H1 (cell line): ENCODE data around the gene C6orf136. TPM values are rescaled to one million over a fixed set of nuclear protein-coding genes. Genes with fewer than 3 reads are reported as not detected.

ENCODE experiments used
- CTCF ChIA-PET: fragments of 300-600 bp; sonication (Branson Sonifier 250); formaldehyde crosslinking; loops from one replicate; lab custom pipeline; 2021; ENCODE audit not compliant: partially characterized antibody; lab: Charles Lee
- POLR2A ChIA-PET: fragments of 300-600 bp; sonication (Branson Sonifier 250); formaldehyde crosslinking; loops from one replicate; lab custom pipeline; 2021; ENCODE audit warnings: inconsistent platforms; ENCODE audit not compliant: partially characterized antibody; lab: Charles Lee
- DNase-seq, 2 experiments: peaks; one replicate each; pipeline versions ENCODE4 v3.0.0 to v3.0.0-alpha.2; 2010 to 2022; ENCODE audit warnings: low spot score in 2 of 2, low read depth in 1 of 2, mixed read lengths in 1 of 2
- FAIRE-seq: peaks from 2 replicates; lab custom pipeline; 2011; peaks lifted over from hg19 to GRCh38; lab: Jason Lieb, UNC
- H2AFZ ChIP-seq: 2 replicates; pipeline ENCODE4 v1.8.1; 2012; ENCODE audit warnings: low read length, inconsistent platforms
- H2AK5ac ChIP-seq: 2 replicates; pipeline ENCODE4 v1.6.1; 2013; ENCODE audit warnings: low read depth, low read length
- H2BK120ac ChIP-seq: replicated peaks from 2 replicates; pipeline ENCODE3; 2013; ENCODE audit warnings: low read depth, low read length, inconsistent platforms
- H2BK12ac ChIP-seq: 2 replicates; pipeline ENCODE4 v1.6.1; 2013; ENCODE audit warnings: low read depth, low read length
- H2BK15ac ChIP-seq: 2 replicates; pipeline ENCODE4 v1.6.1; 2013; ENCODE audit warnings: low read length
- H2BK20ac ChIP-seq: 2 replicates; pipeline ENCODE4 v1.6.1; 2013; ENCODE audit warnings: low read length
- H2BK5ac ChIP-seq: 2 replicates; pipeline ENCODE4 v1.6.1; 2013; ENCODE audit warnings: low read depth, low read length
- H3K14ac ChIP-seq: 2 replicates; pipeline ENCODE4 v1.6.1; 2013; ENCODE audit warnings: inconsistent platforms; ENCODE audit not compliant: insufficient read length
- H3K18ac ChIP-seq: 2 replicates; pipeline ENCODE4 v1.6.1; 2013; ENCODE audit warnings: low read length; ENCODE audit errors: extremely low read depth
- H3K23ac ChIP-seq: 2 replicates; pipeline ENCODE4 v1.6.1; 2013; ENCODE audit warnings: inconsistent platforms; ENCODE audit not compliant: insufficient read length
- H3K23me2 ChIP-seq: 2 replicates; pipeline ENCODE4 v1.6.1; 2013; ENCODE audit warnings: low read depth, low read length
- H3K27ac ChIP-seq: 2 replicates; pipeline ENCODE4 v1.6.1; 2011; ENCODE audit warnings: low read depth, low read length, inconsistent platforms
- H3K27me3 ChIP-seq, 4 experiments: replicated peaks in 1 of 4; 1 replicate in 1 of 4; 2 replicates in 3 of 4; pipeline versions ENCODE4 v1.6.1 to v1.8.1; 2011 to 2013; ENCODE audit warnings: low read length in 3 of 4, mild to moderate bottlenecking in 3 of 4, inconsistent platforms in 2 of 4, mixed read lengths in 2 of 4, moderate library complexity in 1 of 4; ENCODE audit not compliant: control insufficient read depth in 3 of 4, insufficient read depth in 3 of 4; ENCODE audit errors: extremely low read depth in 1 of 4
- H3K36me3 ChIP-seq, 4 experiments: 2 replicates each; pipeline versions ENCODE4 v1.6.1 to v1.8.1; 2011 to 2013; ENCODE audit warnings: mild to moderate bottlenecking in 4 of 4, low read length in 3 of 4, moderate library complexity in 2 of 4, control low read depth in 1 of 4, inconsistent platforms in 1 of 4; ENCODE audit not compliant: insufficient read depth in 4 of 4, control insufficient read depth in 2 of 4
- H3K4ac ChIP-seq: replicated peaks from 2 replicates; pipeline ENCODE3; 2013; ENCODE audit warnings: low read length, low read depth, mixed read lengths, inconsistent platforms; ENCODE audit not compliant: insufficient read length
- H3K4me1 ChIP-seq, 4 experiments: replicated peaks in 1 of 4; 1 replicate in 1 of 4; 2 replicates in 3 of 4; pipeline versions ENCODE4 v1.6.1 to v1.8.1; 2011 to 2013; ENCODE audit warnings: low read length in 3 of 4, inconsistent platforms in 2 of 4, mixed read lengths in 1 of 4; ENCODE audit not compliant: insufficient read depth in 4 of 4, control insufficient read depth in 3 of 4
- H3K4me2 ChIP-seq, 2 experiments: 2 replicates each; pipeline versions ENCODE4 v1.6.1 to v1.8.1; 2011 to 2013; ENCODE audit warnings: low read depth in 2 of 2, low read length in 2 of 2, control low read depth in 1 of 2, inconsistent platforms in 1 of 2, mild to moderate bottlenecking in 1 of 2; ENCODE audit not compliant: insufficient read depth in 1 of 2
- H3K4me3 ChIP-seq, 4 experiments: fragments of 200-600, 300-600 bp in 1 of 4; sonication (generic), shearing (Covaris generic), sonication (Bioruptor Twin) in 1 of 4; 2 replicates each; pipeline versions ENCODE4 v1.5.1 to v1.8.1; 2011 to 2016; ENCODE audit warnings: low read length in 4 of 4, low read depth in 3 of 4, control low read depth in 2 of 4, inconsistent platforms in 2 of 4, mild to moderate bottlenecking in 2 of 4, mixed read lengths in 1 of 4, moderate library complexity in 1 of 4; ENCODE audit not compliant: insufficient read depth in 2 of 4; ENCODE audit errors: extremely low read depth in 1 of 4
- H3K56ac ChIP-seq: replicated peaks from 2 replicates; pipeline ENCODE3; 2013; ENCODE audit warnings: low read depth, mild to moderate bottlenecking, mixed read lengths, low read length, inconsistent platforms; ENCODE audit not compliant: insufficient read length
- H3K79me1 ChIP-seq: 2 replicates; pipeline ENCODE4 v1.6.1; 2013; ENCODE audit warnings: low read depth, low read length, control low read depth
- H3K79me2 ChIP-seq, 2 experiments: 2 replicates each; pipeline versions ENCODE4 v1.6.1 to v1.8.1; 2012 to 2013; ENCODE audit warnings: low read length in 2 of 2, mild to moderate bottlenecking in 2 of 2, inconsistent platforms in 1 of 2; ENCODE audit not compliant: insufficient read depth in 2 of 2, control insufficient read depth in 1 of 2
- H3K9ac ChIP-seq, 4 experiments: replicated peaks in 1 of 4; 1 replicate in 1 of 4; 2 replicates in 3 of 4; pipeline versions ENCODE4 v1.6.1 to v1.8.1; 2011 to 2013; ENCODE audit warnings: low read depth in 3 of 4, low read length in 3 of 4, control low read depth in 2 of 4, mild to moderate bottlenecking in 2 of 4, moderate library complexity in 2 of 4, inconsistent platforms in 1 of 4; ENCODE audit errors: extremely low read depth in 1 of 4
- H3K9me3 ChIP-seq, 2 experiments: 2 replicates each; pipeline versions ENCODE4 v1.6.1 to v1.8.1; 2012 to 2013; ENCODE audit warnings: mild to moderate bottlenecking in 2 of 2, moderate library complexity in 2 of 2, control low read depth in 1 of 2, inconsistent platforms in 1 of 2, low read depth in 1 of 2, low read length in 1 of 2, mixed read lengths in 1 of 2; ENCODE audit not compliant: insufficient read depth in 2 of 2
- H4K20me1 ChIP-seq, 2 experiments: replicated peaks in 1 of 2; 2 replicates each; pipeline versions ENCODE3 to v1.8.1; 2011 to 2013; ENCODE audit warnings: inconsistent platforms in 2 of 2, low read length in 2 of 2, mild to moderate bottlenecking in 1 of 2; ENCODE audit not compliant: insufficient read depth in 2 of 2, control insufficient read depth in 1 of 2
- H4K5ac ChIP-seq: 2 replicates; pipeline ENCODE4 v1.6.1; 2013; ENCODE audit warnings: low read length, low read depth, mixed read lengths, inconsistent platforms; ENCODE audit not compliant: insufficient read length
- H4K8ac ChIP-seq: 2 replicates; pipeline ENCODE4 v1.8.0; 2013; ENCODE audit warnings: mild to moderate bottlenecking, moderate library complexity, low read length, inconsistent platforms; ENCODE audit not compliant: insufficient read depth; ENCODE audit errors: extremely low read depth
- H4K91ac ChIP-seq: replicated peaks from 2 replicates; pipeline ENCODE3; 2013; ENCODE audit warnings: low read length, mixed read lengths, inconsistent platforms; ENCODE audit not compliant: insufficient read length
- CBX5 ChIP-seq: fragments of 300-800, 300-1000 bp; sonication (generic); IDR thresholded peaks from 2 replicates; pipeline ENCODE4 v1.7.1; 2016; ENCODE audit warnings: antibody characterized with exemption, low read length, low read depth
- JUND ChIP-seq: IDR thresholded peaks from 2 replicates; pipeline ENCODE4 v1.6.1; 2011; ENCODE audit warnings: mild to moderate bottlenecking, improper control_type of control experiment, low read length
- POLR2A ChIP-seq, 2 experiments: IDR thresholded peaks; 1 replicate in 1 of 2; 2 replicates in 1 of 2; pipeline ENCODE4 v1.6.1; 2011; ENCODE audit warnings: low read depth in 2 of 2, low read length in 2 of 2, mild to moderate bottlenecking in 2 of 2; ENCODE audit errors: control extremely low read depth in 1 of 2
- POLR2AphosphoS5 ChIP-seq: IDR thresholded peaks from 2 replicates; pipeline ENCODE4 v1.6.1; 2011; ENCODE audit warnings: low read depth, low read length
- SRF ChIP-seq: IDR thresholded peaks from 2 replicates; pipeline ENCODE4 v1.6.1; 2011; ENCODE audit warnings: mild to moderate bottlenecking, low read depth, low read length, moderate library complexity
- TAF7 ChIP-seq: optimal IDR thresholded peaks from 2 replicates; pipeline ENCODE3; 2011; ENCODE audit warnings: low read depth, mild to moderate bottlenecking, inconsistent platforms, low read length, moderate library complexity, borderline replicate concordance
- TEAD4 ChIP-seq: IDR thresholded peaks from 2 replicates; pipeline ENCODE4 v1.6.1; 2012; ENCODE audit warnings: low read depth, low read length, inconsistent platforms, mixed read lengths
- WGBS, 2 experiments: shearing (Covaris generic) in 1 of 2; methylation state at CpG; one replicate each; pipeline versions ENCODE4 v1.1.6 to v1.1.7; 2013 to 2015; ENCODE audit warnings: low lambda C conversion rate in 2 of 2, mixed read lengths in 2 of 2, inconsistent platforms in 1 of 2, low coverage in 1 of 2, missing lambda C conversion rate in 1 of 2; ENCODE audit not compliant: insufficient replicate concordance in 2 of 2, insufficient coverage in 1 of 2, insufficient read length in 1 of 2; ENCODE audit errors: extremely low coverage in 1 of 2, missing lambda C conversion rate in 1 of 2; 5-methylcytosine and 5-hydroxymethylcytosine counted together
- polyA plus RNA-seq, 7 experiments: library from polyadenylated mRNA; depleted of rRNA in 3 of 7; stranded (reverse) in 5 of 7; unstranded in 2 of 7; fragments of >200 nt in 5 of 7; fragments of 200-250 nt in 2 of 7; gene quantifications; 1 replicate in 5 of 7; 2 replicates in 1 of 7; 4 replicates in 1 of 7; pipeline versions ENCODE4 v1.2.1 to v1.2.3, GENCODE V29; 2011 to 2013; ENCODE audit warnings: missing spikeins in 2 of 7, mixed read lengths in 2 of 7
- total RNA-seq: library from RNA; stranded (reverse); fragmentation: NEBNext Ultra II Directional; extraction: Animal tissue kit (Norgen Biotek cat#: 25700); gene quantifications from 2 replicates; pipeline ENCODE4 v1.2.1, GENCODE V29; 2021
- TF ChIP-seq, protein P1 (sequence below): IDR thresholded peaks from 2 replicates; pipeline ENCODE4 v1.6.1; 2012; ENCODE audit warnings: low read length, inconsistent platforms

The C6orf136 gene
- total and polyA plus RNA-seq, 2 of the 8 experiments (the other 6 are each of a cell fraction or from before 2014, with no cell fraction given) = 20.8 to 23.1 TPM

DNA sequence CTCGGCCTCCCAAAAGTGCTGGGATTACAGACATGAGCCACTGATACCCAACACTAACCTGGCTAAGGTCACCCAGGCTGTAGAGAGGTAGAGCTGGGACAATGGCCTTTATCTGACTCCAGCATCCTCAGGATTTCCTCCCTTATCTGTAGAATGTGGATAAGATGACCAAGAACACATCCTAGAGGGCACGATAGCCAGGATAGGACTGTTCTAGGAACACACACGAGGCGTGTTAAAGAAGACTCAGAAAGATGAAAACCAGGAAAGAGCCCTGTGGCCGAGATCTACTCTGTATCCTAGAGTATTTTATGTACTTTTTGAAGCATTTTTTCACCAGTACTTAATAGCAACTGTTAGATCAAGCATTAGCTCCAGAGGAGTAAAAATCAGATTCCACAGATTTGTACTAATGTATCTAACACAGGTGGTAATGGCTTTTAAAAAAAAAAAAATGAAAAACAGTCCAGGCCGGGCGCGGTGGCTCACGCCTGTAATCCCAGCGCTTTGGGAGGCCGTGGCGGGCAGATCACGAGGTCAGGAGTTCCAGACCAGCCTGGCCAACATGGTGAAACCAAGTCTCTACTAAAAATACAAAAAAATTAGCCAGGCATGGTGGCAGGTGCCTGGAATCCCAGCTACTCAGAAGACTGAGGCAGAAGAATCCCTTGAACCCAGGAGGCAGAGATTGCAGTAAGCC, 47.2 kb upstream of the C6orf136 start:
- H4K20me1 ChIP-seq = peaks cover 6 to 31% of the 10 kb centered on the region in 2 experiments
- no peak overlapping the region for H2BK15ac ChIP-seq
- H3K4me1 ChIP-seq = no peaks in the 10 kb centered on the region
- no peak overlapping the region for H3K9ac ChIP-seq
- no peak overlapping the region for H3K4me3 ChIP-seq
- no peaks in the 10 kb centered on the region; the same call in 1 of the 2 replicates for H3K23me2 ChIP-seq
- H2AFZ ChIP-seq = no peak overlapping the region
- no peak overlapping the region for H2BK20ac ChIP-seq
- no peaks in the 10 kb centered on the region; the same call in none of the 2 replicates for H3K79me1 ChIP-seq
- H4K8ac ChIP-seq = no peak overlapping the region
- no peak for FAIRE-seq
- no peaks in the 10 kb centered on the region for H3K79me2 ChIP-seq
- WGBS, 2 experiments = 96% methylated on average over 13 of the region's 13 CpGs; no CpG with 5 or more reads in 1 of the 2 experiments
- H3K27ac ChIP-seq = no peak overlapping the region
- H3K18ac ChIP-seq = no peak overlapping the region
- ChIA-PET CTCF (interaction anchor here (0.6 to 5.7 kb wide), 10 partner anchors 11 to 124 kb away, joined by 3 to 40 read pairs (median 5); no protein-coding TSS in a partner anchor), POLR2A (interaction anchor here (0.7 to 27.0 kb wide), 34 partner anchors 1 to 479 kb away, joined by 3 to 712 read pairs (median 5); partner anchors contain the start of genes ATAT1, C6orf136, DHX16 and GNL1)
- H3K14ac ChIP-seq = no peak overlapping the region
- peaks cover 35 to 46% (median 42%) of the 10 kb centered on the region in 4 experiments for H3K36me3 ChIP-seq
- no peak for DNase-seq
- TF ChIP-seq CBX5 (no peak), POLR2AphosphoS5 (peak; percentile 59), SRF (no peak), TEAD4 (no peak), POLR2A (IDR thresholded peaks at IDR 0.05; ENCODE audit: control extremely low read depth in 1 of 2, low read depth in 2 of 2, low read length in 2 of 2) (peak in 1 of 2 experiments; percentile 45; a peak in 1 of 3 replicates), JUND (no peak), TAF7 (no peak)
- TF ChIP-seq, protein P1, sequence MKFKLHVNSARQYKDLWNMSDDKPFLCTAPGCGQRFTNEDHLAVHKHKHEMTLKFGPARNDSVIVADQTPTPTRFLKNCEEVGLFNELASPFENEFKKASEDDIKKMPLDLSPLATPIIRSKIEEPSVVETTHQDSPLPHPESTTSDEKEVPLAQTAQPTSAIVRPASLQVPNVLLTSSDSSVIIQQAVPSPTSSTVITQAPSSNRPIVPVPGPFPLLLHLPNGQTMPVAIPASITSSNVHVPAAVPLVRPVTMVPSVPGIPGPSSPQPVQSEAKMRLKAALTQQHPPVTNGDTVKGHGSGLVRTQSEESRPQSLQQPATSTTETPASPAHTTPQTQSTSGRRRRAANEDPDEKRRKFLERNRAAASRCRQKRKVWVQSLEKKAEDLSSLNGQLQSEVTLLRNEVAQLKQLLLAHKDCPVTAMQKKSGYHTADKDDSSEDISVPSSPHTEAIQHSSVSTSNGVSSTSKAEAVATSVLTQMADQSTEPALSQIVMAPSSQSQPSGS = no peak
- no peak overlapping the region for H3K4me2 ChIP-seq
- no peak overlapping the region for H3K4ac ChIP-seq
- H4K91ac ChIP-seq = no peak overlapping the region
- H2BK12ac ChIP-seq = no peak overlapping the region
- no peak overlapping the region for H4K5ac ChIP-seq
- H3K56ac ChIP-seq = no peak overlapping the region
- H3K9me3 ChIP-seq = no peaks in the 10 kb centered on the region
- H2BK5ac ChIP-seq = no peak overlapping the region
- H3K23ac ChIP-seq = no peak overlapping the region
- no peaks in the 10 kb centered on the region for H3K27me3 ChIP-seq
- H2AK5ac ChIP-seq = no peak overlapping the region
- no peak overlapping the region for H2BK120ac ChIP-seq
